22Rv1 (cell line): ENCODE results near the gene FAM47B.
A peak's percentile ranks its signal among the peaks of the same experiment; 100 is the strongest.

Experiments
- H3K27ac ChIP-seq: fragments of 450-650 bp; 2 replicates; pipeline ENCODE4 v1.5.1; 2017
- ZFX ChIP-seq: fragments of 450-650 bp; IDR thresholded peaks from 2 replicates; pipeline ENCODE4 v1.6.1; 2017; ENCODE audit warnings: antibody characterized with exemption, borderline replicate concordance
- TF ChIP-seq, protein P1 (sequence below): fragments of 450-650 bp; IDR thresholded peaks from 2 replicates; pipeline ENCODE4 v1.5.1; 2017; ENCODE audit warnings: mild to moderate bottlenecking

FAM47B gene

DNA sequence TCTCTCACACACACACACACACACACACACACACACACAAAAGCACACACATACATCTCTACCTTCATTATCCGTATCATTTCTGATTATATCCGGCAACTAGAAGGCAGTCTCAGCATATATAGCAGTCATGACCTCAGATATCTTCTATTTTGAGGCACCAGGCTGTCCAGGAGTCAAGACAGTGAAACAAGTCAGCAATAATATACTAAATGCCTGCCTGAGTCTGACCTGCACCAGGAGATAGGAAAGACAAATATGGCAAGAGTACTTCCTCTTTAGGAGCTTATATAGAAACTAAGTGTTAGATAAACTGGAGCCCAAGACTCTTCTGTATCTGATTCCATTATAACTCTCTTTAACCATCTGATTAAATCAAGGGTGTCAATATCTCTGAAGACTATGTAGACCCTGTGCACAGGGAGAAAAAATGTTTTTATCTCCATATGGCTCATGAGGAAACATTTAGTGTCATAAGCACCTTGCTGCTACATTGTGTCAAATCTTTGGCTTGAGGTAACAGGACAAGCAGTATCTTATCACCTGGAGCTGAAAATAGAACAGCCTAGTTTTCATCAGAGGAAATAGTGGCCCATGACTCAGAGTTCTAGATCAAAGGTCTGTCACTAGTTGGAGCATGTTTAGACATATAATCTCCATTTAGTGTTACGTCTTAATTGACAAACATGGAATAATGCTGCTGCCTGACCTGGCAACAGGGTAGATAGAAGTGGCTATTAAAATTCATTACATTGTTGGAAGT is 27.0 kb upstream of the FAM47B start:
- no peak overlapping the region for H3K27ac ChIP-seq
- TF ChIP-seq, protein P1, sequence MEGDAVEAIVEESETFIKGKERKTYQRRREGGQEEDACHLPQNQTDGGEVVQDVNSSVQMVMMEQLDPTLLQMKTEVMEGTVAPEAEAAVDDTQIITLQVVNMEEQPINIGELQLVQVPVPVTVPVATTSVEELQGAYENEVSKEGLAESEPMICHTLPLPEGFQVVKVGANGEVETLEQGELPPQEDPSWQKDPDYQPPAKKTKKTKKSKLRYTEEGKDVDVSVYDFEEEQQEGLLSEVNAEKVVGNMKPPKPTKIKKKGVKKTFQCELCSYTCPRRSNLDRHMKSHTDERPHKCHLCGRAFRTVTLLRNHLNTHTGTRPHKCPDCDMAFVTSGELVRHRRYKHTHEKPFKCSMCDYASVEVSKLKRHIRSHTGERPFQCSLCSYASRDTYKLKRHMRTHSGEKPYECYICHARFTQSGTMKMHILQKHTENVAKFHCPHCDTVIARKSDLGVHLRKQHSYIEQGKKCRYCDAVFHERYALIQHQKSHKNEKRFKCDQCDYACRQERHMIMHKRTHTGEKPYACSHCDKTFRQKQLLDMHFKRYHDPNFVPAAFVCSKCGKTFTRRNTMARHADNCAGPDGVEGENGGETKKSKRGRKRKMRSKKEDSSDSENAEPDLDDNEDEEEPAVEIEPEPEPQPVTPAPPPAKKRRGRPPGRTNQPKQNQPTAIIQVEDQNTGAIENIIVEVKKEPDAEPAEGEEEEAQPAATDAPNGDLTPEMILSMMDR, result no peak
- no peak for TF ChIP-seq ZFX

- TF ChIP-seq ZFX, result no peak
- TF ChIP-seq, protein P1, result no peak
- no peak overlapping the region for H3K27ac ChIP-seq
Observed at GRCh38 chrX:34917146-34917545, 25.4 kb upstream of the FAM47B start.

- no peak for TF ChIP-seq ZFX
- H3K27ac ChIP-seq, result no peak overlapping the region
Observed at GRCh38 chrX:34918091-34918736, 24.4 kb upstream of the FAM47B start.

GRCh38 chrX:34918856-34919255 is 23.7 kb upstream of the FAM47B start:
- TF ChIP-seq, protein P1, result peak; percentile 56
- TF ChIP-seq ZFX, result no peak
- H3K27ac ChIP-seq, result no peak overlapping the region

DNA sequence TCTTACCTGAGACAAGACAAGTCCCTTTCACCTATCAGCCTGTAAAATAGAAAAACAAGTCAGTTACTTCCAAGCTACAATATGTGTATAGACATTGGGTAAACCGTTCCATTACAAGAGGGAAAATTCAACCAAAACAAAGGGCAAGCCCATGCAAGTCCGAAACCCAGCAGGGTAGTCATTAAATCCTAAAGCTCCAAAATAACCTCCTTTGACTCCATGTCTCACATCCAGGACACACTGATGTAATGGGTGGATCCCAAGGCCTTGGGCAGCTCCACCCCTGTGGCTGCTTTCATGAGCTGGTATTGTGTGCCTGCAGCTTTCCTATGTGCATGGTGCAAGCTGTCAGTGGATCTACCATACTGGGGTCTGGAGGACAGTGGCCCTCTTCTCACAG is 14.7 kb upstream of the FAM47B start:
- no peak overlapping the region for H3K27ac ChIP-seq

GRCh38 chrX:34943235-34943634 is 639 bp downstream of the FAM47B start:
- no peak overlapping the region for H3K27ac ChIP-seq
- TF ChIP-seq, protein P1, result no peak
- TF ChIP-seq ZFX, result no peak

More for the DNA sequence above, 14.7 kb upstream of the FAM47B start:
- TF ChIP-seq ZFX, result no peak
- TF ChIP-seq, protein P1, result no peak

GRCh38 chrX:34956916-34957315 is 14.3 kb downstream of the FAM47B start:
- no peak overlapping the region for H3K27ac ChIP-seq
- TF ChIP-seq, protein P1, result no peak
- no peak for TF ChIP-seq ZFX
